ENCODE measurements around the gene CYP2E1.

The CYP2E1 gene

DNA sequence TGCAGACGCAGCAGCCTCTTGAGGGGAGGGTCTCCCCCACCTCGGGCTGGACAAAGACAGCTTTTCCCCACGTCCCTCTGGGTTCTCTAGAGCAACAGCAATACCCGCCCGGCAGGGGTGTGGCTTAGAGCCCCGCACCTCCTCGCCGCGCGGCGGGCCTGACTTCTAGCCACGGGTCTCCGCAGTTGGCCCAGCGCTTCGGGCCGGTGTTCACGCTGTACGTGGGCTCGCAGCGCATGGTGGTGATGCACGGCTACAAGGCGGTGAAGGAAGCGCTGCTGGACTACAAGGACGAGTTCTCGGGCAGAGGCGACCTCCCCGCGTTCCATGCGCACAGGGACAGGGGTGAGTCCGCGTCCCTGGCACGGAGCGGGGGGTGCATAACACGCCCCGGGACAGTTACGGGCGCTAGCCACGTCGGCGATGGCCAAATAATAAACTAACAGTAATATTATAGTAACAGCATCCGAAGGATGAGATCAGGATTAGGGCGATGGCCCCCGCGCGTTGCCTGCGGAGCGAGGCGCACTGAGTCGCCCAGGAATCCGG, 1.2 kb downstream of the CYP2E1 start:
- TF ChIP-seq, protein P1, sequence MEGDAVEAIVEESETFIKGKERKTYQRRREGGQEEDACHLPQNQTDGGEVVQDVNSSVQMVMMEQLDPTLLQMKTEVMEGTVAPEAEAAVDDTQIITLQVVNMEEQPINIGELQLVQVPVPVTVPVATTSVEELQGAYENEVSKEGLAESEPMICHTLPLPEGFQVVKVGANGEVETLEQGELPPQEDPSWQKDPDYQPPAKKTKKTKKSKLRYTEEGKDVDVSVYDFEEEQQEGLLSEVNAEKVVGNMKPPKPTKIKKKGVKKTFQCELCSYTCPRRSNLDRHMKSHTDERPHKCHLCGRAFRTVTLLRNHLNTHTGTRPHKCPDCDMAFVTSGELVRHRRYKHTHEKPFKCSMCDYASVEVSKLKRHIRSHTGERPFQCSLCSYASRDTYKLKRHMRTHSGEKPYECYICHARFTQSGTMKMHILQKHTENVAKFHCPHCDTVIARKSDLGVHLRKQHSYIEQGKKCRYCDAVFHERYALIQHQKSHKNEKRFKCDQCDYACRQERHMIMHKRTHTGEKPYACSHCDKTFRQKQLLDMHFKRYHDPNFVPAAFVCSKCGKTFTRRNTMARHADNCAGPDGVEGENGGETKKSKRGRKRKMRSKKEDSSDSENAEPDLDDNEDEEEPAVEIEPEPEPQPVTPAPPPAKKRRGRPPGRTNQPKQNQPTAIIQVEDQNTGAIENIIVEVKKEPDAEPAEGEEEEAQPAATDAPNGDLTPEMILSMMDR (IDR thresholded peaks at IDR 0.05; ENCODE audit: borderline replicate concordance, control extremely low read depth, extremely low read depth, insufficient read depth, missing control alignments): no peak
- in situ Hi-C loops (cut with MboI; ENCODE audit: low sequenced_read_pairs, unreplicated experiment): no loop called here
- DNase-seq (ENCODE audit: low spot score): no peak

DNA sequence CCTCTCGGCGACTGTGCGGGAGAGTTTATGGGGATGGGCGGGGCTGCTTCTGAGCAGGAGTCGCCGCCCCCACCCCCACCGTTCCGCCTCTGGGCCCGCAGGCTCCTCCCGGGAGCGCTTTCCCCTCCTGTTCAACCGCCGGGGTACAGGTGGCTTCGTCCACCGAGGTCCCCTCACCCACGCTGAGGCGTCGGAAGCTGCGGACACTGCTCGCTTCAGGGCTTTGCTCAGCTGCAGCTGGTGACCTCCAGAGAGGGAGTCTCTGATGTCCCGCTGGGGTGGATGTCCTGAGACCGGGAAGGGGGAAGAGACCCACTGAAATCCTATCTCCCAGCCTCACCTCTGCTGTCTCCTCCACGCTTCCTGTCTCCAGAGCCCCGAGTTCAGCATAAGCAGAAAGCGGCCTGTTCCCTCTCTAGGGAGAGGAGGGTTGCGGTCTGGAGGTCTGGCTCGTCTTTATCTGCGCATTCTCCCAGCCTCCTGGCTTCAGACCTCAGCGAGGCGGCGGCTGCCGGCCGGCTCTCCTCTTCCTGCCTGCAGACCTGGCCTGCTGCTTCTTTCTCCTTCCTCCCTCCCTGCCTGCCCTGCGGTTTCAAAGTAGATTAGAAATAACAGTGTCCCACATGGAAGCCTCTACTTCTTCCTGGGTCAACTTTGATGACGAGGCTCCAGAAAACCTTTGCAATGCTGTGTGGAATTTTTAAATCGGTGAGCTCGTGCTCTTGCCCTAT, 1.8 kb downstream of the CYP2E1 start:
- TF ChIP-seq, protein P1 (IDR thresholded peaks at IDR 0.05; ENCODE audit: borderline replicate concordance, control extremely low read depth, extremely low read depth, insufficient read depth, missing control alignments): no peak
- DNase-seq (ENCODE audit: low spot score): no peak
- in situ Hi-C loops (cut with MboI; ENCODE audit: low sequenced_read_pairs, unreplicated experiment): no loop called here

- in situ Hi-C loops (cut with MboI; ENCODE audit: low sequenced_read_pairs, unreplicated experiment): no loop called here
- no peak for DNase-seq (ENCODE audit: low spot score)
- TF ChIP-seq, protein P1 (IDR thresholded peaks at IDR 0.05; ENCODE audit: borderline replicate concordance, control extremely low read depth, extremely low read depth, insufficient read depth, missing control alignments): no peak
Observed at GRCh38 chr10:133529576-133529946, 2.4 kb downstream of the CYP2E1 start.

DNA sequence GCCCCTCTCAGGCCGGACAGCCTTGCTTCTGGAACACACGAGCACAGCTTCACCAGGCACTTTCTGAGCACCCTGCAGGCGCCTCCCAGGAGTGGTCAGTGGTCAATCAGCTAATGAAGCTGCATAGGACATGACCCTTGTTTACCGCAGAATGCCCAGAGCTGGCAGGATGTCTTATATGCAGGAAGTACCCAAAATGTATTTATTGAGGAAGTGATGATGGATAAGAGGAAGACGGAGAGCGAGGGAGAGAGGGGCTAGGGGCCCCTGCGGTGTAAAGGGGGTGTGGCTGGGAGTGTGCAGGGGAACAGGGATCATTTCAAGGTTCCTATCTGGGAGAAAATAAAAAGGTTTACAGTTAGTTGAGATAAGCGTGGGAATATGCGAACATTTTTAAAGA, 3.3 kb downstream of the CYP2E1 start:
- in situ Hi-C loops (cut with MboI; ENCODE audit: low sequenced_read_pairs, unreplicated experiment): no loop called here
- TF ChIP-seq, protein P1 (IDR thresholded peaks at IDR 0.05; ENCODE audit: borderline replicate concordance, control extremely low read depth, extremely low read depth, insufficient read depth, missing control alignments): no peak
- no peak for DNase-seq (ENCODE audit: low spot score)

- in situ Hi-C loops (cut with MboI; ENCODE audit: low sequenced_read_pairs, unreplicated experiment): no loop called here
Observed at GRCh38 chr10:133532871-133533270, 5.7 kb downstream of the CYP2E1 start.

GRCh38 chr10:133534417-133534816, 7.3 kb downstream of the CYP2E1 start:
- no peak for DNase-seq (ENCODE audit: low spot score)
- TF ChIP-seq, protein P1 (IDR thresholded peaks at IDR 0.05; ENCODE audit: borderline replicate concordance, control extremely low read depth, extremely low read depth, insufficient read depth, missing control alignments): no peak
- in situ Hi-C loops (cut with MboI; ENCODE audit: low sequenced_read_pairs, unreplicated experiment): no loop called here

More at GRCh38 chr10:133532871-133533270, 5.7 kb downstream of the CYP2E1 start:
- no peak for DNase-seq (ENCODE audit: low spot score)
- TF ChIP-seq, protein P1 (IDR thresholded peaks at IDR 0.05; ENCODE audit: borderline replicate concordance, control extremely low read depth, extremely low read depth, insufficient read depth, missing control alignments): no peak

All from GM13976 (cell line).